ENCODE measurements around the gene PSME4.

Gene PSME4

GRCh38 chr2:53881360-53881759, 89.4 kb downstream of the PSME4 start:
- TF ChIP-seq GATA2 (IDR thresholded peaks at IDR 0.05; ENCODE audit: low read depth, low read length) (no peak), GATA3 (IDR thresholded peaks at IDR 0.05; ENCODE audit: low read depth, low read length) (no peak)

GRCh38 chr2:53880756-53881155, 90.0 kb downstream of the PSME4 start:
- TF ChIP-seq GATA2 (IDR thresholded peaks at IDR 0.05; ENCODE audit: low read depth, low read length) = no peak
- TF ChIP-seq GATA3 (IDR thresholded peaks at IDR 0.05; ENCODE audit: low read depth, low read length) = no peak

GRCh38 chr2:53877556-53877955, 93.2 kb downstream of the PSME4 start:
- TF ChIP-seq GATA2 (IDR thresholded peaks at IDR 0.05; ENCODE audit: low read depth, low read length) = no peak
- no peak for TF ChIP-seq GATA3 (IDR thresholded peaks at IDR 0.05; ENCODE audit: low read depth, low read length)

DNA sequence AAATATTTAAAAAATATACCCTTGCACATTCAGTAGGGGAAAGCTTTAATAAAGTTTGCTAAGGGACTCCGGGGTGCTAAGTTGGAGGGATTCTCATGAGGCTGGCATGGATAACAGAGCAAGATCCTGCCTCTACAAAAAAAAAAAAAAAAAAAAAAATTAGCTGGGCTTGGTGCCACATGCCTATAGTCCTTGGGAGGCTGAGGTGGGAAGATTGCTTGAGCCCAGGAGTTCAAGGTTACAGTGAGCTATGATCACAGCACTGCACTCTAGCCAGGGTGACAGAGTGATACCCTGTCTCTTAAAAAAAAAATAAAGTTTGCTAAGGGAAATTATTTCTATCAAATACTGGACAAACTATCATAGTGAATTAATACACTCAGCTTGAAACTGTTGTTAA, 93.7 kb downstream of the PSME4 start:
- TF ChIP-seq GATA2 (IDR thresholded peaks at IDR 0.05; ENCODE audit: low read depth, low read length) = no peak
- TF ChIP-seq GATA3 (IDR thresholded peaks at IDR 0.05; ENCODE audit: low read depth, low read length) = no peak

GRCh38 chr2:53874401-53874950, 96.3 kb downstream of the PSME4 start:
- no peak for TF ChIP-seq GATA3 (IDR thresholded peaks at IDR 0.05; ENCODE audit: low read depth, low read length)
- TF ChIP-seq GATA2 (IDR thresholded peaks at IDR 0.05; ENCODE audit: low read depth, low read length) = no peak

DNA sequence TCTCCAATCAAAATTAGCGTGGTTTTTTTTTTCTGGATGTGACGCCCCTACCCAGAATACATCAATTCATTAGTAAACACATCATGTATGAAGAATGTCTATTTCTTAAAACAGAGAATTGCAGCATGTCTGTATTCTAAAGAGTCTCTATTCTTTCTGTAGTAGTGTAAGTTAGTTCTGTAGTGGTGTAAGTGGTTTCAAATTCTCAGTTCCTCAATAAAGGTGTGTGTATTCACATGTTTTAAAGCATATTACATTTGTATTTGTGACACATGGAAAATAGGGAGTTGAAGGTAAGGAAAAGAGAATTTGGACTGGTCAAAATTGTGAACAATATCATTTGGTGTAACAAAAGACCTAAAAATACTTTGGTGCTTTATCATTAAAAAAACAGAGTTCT, 103.0 kb downstream of the PSME4 start:
- no peak for TF ChIP-seq GATA3 (IDR thresholded peaks at IDR 0.05; ENCODE audit: low read depth, low read length)

GRCh38 chr2:53867169-53867568, 103.6 kb downstream of the PSME4 start:
- TF ChIP-seq GATA3 (IDR thresholded peaks at IDR 0.05; ENCODE audit: low read depth, low read length) = no peak
- TF ChIP-seq GATA2 (IDR thresholded peaks at IDR 0.05; ENCODE audit: low read depth, low read length) = no peak

DNA sequence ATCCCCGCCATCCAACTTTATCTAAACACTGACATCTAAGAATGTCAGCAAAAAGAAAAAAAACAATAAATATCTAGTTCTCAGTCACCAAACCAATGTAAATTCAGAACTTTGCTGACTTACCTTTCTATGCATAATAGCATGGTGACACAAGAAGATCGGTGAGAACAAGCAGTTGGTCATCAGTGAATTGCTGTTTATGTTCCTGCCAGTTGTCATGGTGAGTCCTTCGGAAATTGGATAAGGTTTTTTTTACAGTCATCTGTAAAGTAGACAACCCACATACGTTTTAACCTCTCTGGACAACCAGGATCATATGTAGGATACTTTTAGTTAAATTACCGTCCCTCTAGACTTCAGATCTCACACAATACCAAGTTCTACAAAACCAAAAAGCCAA, 104.8 kb downstream of the PSME4 start:
- TF ChIP-seq GATA3 (IDR thresholded peaks at IDR 0.05; ENCODE audit: low read depth, low read length) (no peak), GATA2 (IDR thresholded peaks at IDR 0.05; ENCODE audit: low read depth, low read length) (no peak)

DNA sequence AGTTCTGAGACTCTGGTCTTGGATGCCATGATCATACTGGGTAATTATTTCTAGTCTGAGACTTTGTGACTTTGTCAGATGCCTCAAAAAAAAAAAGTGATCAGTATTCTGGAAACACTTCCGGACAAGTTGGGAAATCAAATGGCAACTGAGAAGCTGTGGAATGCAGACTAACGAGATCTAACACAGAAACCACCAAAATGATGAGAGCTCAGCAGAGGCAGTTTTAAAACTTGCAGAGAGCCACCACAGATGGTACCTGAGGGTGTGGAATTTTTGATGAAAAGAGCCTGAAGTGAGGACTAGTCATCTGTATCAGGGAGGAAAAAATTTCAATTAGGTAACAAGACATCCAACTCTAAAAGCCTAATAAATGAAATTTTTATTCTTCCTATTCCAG, 105.5 kb downstream of the PSME4 start:
- TF ChIP-seq GATA2 (IDR thresholded peaks at IDR 0.05; ENCODE audit: low read depth, low read length) (no peak), GATA3 (IDR thresholded peaks at IDR 0.05; ENCODE audit: low read depth, low read length) (no peak)

DNA sequence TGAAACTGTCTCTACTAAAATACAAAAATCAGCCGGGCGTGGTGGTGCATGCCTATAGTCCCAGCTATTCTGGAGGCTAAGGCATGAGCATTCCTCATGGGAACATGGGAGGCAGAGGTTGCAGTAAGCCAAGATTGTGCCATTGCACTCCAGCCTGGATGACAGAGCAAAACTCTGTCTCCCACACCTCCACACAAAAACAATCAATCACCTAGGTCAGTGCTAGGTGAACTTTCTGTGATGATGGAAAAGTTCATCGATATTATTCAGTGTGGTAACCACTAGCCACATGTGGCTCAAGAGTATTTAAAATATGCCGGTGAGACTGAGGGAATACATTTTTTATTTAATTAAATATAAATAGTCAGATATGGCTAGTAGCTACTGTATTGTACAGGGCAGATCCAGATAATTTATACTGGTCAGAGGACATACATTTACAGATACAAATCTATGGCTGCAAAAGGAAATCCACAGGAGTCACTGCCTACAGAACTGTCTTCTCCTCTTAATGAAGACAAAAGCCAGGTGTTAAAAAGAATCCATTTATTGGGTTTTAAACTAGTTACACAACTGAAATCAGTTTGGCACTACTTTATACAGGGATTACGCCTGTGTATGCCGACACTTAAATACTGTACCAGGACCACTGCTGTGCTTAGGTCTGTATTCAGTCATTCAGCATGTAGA, 107.1 kb downstream of the PSME4 start:
- TF ChIP-seq GATA3 (IDR thresholded peaks at IDR 0.05; ENCODE audit: low read depth, low read length) = peak; percentile 78
- TF ChIP-seq GATA2 (IDR thresholded peaks at IDR 0.05; ENCODE audit: low read depth, low read length) = peak; percentile 61; the same call in 1 of the 2 replicates

GRCh38 chr2:53861824-53862223, 109.0 kb downstream of the PSME4 start:
- TF ChIP-seq GATA2 (IDR thresholded peaks at IDR 0.05; ENCODE audit: low read depth, low read length) (no peak), GATA3 (IDR thresholded peaks at IDR 0.05; ENCODE audit: low read depth, low read length) (no peak)

DNA sequence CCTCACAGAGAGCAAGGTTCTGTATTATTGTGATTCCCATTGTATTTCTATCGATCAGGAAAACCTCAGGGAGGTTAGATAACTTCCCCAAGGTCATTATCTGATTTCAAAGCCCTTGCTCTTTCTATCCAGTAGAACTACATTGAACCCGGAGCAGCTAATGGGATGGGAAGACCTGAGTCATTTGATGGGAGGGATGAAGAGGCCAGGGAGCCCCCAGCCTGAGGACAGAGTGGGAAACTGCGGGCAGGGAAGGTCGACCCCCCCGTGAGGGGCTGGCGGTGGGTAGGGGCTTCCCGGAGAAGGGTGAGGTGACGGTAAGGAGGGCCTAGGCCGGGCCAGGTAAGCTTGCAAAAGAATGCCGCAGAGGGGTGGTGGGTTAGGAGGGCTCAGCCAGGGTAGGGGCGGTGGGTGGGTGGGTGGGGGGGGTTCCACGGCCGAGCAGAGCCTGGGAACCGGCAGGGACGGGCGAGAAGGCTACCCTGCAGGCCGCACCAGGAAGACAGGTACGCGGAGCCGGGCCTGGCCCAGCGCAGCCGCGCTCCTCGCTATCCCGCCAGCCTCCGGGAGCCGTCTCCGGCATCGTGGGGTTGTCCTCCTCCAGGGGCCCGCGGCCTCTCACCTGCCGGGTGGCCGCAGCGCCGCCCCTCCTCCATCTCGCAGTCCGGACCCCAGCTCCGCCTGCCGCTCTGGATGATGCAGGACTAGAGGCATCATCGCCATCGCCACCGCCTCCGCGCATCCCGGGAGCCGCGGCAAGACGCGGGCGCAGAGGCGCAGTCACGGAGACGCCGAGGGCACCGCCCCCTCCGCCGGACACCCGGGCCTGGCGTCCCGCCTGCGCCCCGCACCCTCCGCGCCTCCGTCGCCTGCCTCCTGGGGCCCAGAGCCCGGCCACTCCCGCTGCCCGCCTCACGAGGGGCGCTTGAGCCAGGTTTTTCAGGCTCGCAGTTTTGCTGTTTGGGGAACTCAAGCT, 111.3 kb downstream of the PSME4 start, which contains the start of gene GPR75:
TSS of gene GPR75 (minus strand) at position 762 of the 976 bp plus-strand sequence. CDS start 5,211 bp downstream, outside the sequence.
- TF ChIP-seq GATA3 (IDR thresholded peaks at IDR 0.05; ENCODE audit: low read depth, low read length) (no peak), GATA2 (IDR thresholded peaks at IDR 0.05; ENCODE audit: low read depth, low read length) (no peak)

DNA sequence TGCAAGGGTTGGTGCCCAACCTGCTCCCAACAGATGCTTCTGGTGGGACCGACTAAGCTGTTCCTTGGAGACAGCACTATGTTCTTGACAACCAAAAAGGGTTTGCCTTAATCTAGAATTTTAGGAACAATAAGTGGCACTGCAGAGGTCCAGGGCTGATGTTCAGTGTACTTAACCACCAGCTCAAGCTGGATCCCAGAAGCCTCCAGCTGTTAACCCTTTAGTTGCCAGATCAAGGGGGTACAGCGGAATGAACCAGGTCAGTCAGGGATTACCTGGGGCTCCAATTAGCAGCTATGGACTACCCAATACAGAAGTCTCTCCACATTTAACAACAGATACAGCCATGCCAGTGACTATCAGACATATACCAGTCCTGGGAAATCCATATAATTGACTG, 114.5 kb downstream of the PSME4 start:
- TF ChIP-seq GATA2 (IDR thresholded peaks at IDR 0.05; ENCODE audit: low read depth, low read length) (no peak), GATA3 (IDR thresholded peaks at IDR 0.05; ENCODE audit: low read depth, low read length) (no peak)

DNA sequence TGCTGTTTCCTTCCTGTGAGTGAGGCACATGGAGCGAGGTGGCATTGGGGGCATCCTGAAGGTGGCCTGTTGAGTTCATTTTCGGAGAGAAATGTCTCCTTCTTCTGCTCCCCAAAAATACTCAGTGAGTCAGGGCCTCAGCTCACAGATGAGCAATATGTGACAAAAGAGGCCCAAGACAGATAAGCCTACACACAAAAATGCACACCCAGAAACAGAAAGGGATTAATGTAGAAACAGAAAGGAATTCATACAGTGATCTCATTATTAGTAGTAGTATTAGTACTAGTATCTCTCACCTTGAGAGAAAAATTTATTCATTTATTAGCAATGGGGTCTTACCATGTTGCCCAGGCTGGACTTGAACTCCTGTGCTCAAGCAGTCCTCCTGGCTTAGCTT, 116.1 kb downstream of the PSME4 start:
- TF ChIP-seq GATA3 (IDR thresholded peaks at IDR 0.05; ENCODE audit: low read depth, low read length) = no peak
- no peak for TF ChIP-seq GATA2 (IDR thresholded peaks at IDR 0.05; ENCODE audit: low read depth, low read length)
